HFF-Myc (cell line): ENCODE data around the gene DDX39B.

Experiments used
- DNase-seq: peaks from one replicate; pipeline ENCODE4 v3.0.0-alpha.2; 2011; ENCODE audit warnings: low read depth; ENCODE audit errors: extremely low read depth
- H3K4me3 ChIP-seq: replicated peaks from 2 replicates; pipeline ENCODE4 v1.5.1; 2011; ENCODE audit warnings: low read depth, mild to moderate bottlenecking, control low read depth, low read length
- CTCF ChIP-seq: IDR thresholded peaks from 2 replicates; pipeline ENCODE4 v1.5.1; 2012; ENCODE audit warnings: mild to moderate bottlenecking, low read depth, low read length, control low read depth; ENCODE audit errors: missing control alignments

The DDX39B gene

DNA sequence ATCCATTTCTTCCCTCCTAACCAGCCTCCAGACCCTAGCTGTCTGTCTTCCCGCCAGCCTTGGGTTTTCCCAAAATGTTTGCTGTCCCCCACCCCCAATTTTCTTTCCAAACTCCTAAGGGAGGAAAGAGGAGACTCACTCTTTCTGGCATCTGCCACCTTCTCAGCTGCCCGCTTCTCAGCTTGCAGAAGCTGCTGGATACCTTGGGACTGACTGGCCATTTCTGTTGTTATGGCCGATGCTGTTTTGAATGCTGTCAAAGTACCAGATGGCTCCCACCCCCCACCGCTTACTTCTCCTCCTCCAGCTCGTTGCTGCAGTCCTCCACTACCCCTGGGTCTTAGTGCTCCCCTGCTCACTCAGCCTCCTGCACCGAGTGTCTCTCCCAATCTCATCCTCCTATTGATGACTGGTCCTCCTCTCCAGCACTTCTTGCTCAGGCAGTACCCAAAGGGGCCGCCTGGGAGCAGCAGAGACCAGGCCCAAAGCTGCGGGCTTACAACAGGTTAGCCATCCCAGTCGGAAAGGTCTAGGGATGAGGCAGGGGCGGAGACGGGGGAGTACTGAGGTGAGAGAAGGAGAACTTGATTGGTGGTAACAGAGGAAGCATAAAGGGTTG lies 4.6 kb upstream of the DDX39B start, which contains the start of gene ATP6V1G2:
Gene ATP6V1G2 (minus strand): TSS at position 270 of the 619 bp plus-strand sequence. CDS start 49 bp downstream, at position 221.
- DNase-seq = peak; percentile 87
- peak; percentile 100 for TF ChIP-seq CTCF
- peak within 1 kb of the TSS; percentile 43 for H3K4me3 ChIP-seq

DNA sequence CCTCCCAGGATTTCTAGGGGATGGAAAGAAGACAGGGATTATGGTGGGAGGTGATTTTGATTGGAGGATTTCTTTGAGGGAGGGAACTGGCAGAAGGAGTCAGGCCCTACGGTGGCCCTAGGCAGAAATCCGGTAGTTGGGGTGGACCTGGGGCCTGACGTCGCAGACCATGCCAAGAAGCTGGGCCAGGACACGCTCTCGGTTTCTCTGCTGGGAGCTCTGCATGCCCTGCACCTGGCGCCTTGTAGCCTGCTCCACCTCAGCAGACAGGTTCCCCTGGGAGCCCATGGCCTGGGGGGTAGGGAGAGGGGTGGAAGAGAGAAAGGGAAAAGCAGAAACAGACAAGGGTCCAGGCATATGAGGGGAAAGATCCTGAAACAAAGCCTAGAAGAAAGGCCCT lies 3.5 kb upstream of the DDX39B start:
- DNase-seq = no peak
- no peak overlapping the region for H3K4me3 ChIP-seq
- TF ChIP-seq CTCF = no peak

- DNase-seq = no peak
- TF ChIP-seq CTCF = no peak
- H3K4me3 ChIP-seq = no peak overlapping the region
Measured at GRCh38 chr6:31544676-31545075, 2.9 kb upstream of the DDX39B start.

DNA sequence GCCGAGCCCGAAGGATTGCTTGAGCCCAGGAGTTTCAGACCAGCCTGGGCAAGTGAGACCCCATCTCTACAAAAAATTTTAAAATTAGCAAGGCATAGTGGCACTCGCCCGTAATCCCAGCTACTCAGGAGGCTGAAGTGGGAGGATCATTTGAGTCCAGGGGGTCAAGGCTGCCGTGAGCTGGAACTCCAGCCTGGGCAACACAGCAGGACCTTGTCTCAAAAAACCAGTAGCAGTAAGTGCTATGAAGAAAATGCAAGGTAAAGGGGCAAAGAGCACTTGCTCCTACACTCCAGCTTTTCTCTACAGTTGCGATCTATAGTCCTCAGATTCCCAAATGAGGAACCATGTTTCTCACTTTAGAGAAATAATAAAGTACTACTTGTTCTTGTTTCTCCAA lies 1.8 kb upstream of the DDX39B start:
- H3K4me3 ChIP-seq = no peak overlapping the region
- TF ChIP-seq CTCF = no peak
- no peak for DNase-seq

DNA sequence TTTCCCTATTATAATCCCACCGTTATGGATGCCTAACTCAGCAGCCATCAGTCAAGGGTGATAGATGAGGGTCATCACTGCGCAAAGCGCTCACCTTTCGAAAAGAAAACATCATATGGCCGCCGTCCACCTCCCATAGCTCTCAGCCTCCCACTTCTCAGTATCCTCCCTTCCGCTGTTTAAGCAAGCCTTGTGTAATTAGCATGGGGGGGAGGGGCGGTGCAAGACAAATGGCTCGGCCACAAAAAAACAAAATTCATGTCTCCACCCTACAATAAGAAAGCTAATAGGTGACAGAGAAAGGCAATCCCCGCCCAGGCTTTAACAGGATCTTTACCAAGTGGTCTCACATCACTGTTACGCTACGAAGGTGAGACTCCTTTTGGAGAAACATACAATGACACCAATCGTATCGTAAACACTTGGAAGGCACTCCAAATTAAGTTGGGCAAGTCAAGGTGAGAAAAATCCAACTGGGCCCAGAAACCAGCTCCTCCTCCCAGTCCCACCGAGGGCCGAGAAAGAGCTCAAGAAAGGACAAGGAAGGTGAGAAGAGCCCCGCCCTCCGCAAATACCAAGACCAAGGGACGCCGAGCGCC lies 645 bp downstream of the DDX39B start:
- no peak for TF ChIP-seq CTCF
- no peak for DNase-seq
- peak overlapping the region; percentile 81 for H3K4me3 ChIP-seq

DNA sequence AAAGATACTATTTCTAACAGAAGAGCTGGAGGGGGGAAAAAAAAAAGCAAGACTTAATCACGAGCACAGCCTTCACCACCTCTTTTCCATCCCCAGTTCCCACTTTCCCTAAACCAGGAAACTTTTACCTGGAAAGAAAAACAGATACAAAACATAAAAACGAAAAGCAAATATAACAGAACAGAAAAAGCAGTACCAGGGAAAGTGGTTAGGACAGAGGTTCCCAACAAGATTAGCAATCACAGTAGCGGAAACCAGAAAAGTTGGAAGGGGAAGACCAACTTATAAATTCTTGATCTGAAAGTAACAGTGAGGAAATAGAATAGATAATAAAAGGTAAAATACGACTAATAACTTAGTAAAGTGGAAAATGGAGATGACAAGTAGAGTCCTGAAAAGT lies 1.2 kb downstream of the DDX39B start:
- no peak for DNase-seq
- peak overlapping the region; percentile 81 for H3K4me3 ChIP-seq
- no peak for TF ChIP-seq CTCF
